ENCODE results near the gene ABCD1. TPM values are rescaled to one million over a fixed set of nuclear protein-coding genes. Genes with fewer than 3 reads are reported as not detected.

Gene ABCD1
- total and polyA plus RNA-seq, 9 donors, result 1.4 to 11.1 (median 8.3) TPM

DNA sequence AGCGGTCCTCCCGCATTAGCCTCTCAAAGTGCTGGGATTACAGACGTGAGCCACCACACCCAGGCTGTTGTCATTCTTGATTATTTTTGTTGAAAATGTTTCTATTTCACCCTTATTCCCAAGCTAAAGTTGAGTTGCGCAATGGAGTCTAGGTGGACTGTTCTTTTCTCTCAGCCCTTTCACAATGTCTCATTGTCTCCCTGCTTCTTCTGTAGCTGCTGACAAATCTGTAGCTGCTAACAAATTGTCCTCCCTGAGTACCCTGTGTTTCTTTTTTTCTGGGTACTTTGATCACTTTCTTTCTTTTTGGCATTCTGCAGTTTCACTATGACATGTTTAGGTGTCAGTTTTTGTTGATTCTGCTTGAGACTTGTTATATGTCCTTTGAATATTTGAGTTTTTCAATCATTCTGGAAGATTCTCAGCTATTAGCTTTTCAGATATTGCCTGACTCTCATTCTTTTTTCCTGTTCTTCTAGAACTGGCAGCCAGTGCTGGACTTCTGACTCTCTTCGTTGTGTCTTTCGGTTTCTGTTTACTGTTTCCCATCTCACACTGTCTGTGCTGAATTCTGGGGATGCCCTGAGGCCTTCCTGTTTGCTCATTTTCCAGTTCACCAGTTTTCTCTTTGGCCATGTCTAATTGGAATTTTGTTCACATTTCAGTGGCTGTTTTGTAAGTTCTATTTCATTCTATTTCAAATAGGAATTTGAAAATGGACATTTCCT, 6.6 kb downstream of the ABCD1 start:
- intact Hi-C loops (cut with DNase I), result no loop called here
- DNase-seq, result no peak
- Histone ChIP-seq H3K4me1 (ENCODE audit: insufficient read depth) (no peaks in the 10 kb centered on the region), H3K9me3 (no peaks in the 10 kb centered on the region), H3K27me3 (no peaks in the 10 kb centered on the region), H3K27ac (no peak overlapping the region), H3K4me3 (no peak overlapping the region), H3K36me3 (no peaks in the 10 kb centered on the region)
- TF ChIP-seq POLR2A (IDR thresholded peaks at IDR 0.05) (no peak), EP300 (IDR thresholded peaks at IDR 0.05) (no peak)
- TF ChIP-seq, protein P1, sequence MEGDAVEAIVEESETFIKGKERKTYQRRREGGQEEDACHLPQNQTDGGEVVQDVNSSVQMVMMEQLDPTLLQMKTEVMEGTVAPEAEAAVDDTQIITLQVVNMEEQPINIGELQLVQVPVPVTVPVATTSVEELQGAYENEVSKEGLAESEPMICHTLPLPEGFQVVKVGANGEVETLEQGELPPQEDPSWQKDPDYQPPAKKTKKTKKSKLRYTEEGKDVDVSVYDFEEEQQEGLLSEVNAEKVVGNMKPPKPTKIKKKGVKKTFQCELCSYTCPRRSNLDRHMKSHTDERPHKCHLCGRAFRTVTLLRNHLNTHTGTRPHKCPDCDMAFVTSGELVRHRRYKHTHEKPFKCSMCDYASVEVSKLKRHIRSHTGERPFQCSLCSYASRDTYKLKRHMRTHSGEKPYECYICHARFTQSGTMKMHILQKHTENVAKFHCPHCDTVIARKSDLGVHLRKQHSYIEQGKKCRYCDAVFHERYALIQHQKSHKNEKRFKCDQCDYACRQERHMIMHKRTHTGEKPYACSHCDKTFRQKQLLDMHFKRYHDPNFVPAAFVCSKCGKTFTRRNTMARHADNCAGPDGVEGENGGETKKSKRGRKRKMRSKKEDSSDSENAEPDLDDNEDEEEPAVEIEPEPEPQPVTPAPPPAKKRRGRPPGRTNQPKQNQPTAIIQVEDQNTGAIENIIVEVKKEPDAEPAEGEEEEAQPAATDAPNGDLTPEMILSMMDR (IDR thresholded peaks at IDR 0.05), result no peak
- WGBS, 3 donors, result 88 to 92% (median 90%) methylated on average over 6 of the region's 6 CpGs

DNA sequence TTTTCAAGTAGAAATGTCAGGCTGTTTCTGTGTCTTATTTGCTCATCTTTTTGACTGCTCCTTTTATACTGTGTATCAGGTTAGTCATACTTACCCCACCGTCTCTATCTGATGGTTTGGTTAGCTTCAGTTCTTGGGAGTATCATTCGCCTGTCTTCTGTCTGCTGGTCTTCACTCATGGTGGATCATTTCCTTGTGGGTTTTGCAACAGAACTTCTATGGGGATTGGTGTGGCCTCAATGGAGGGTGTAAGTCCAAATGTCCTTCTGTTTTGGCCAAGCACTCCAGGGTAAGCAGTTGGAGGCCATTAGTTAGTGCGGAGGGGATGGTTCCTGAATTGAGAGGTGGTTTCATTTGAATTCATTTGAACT, 7.2 kb downstream of the ABCD1 start:
- TF ChIP-seq EP300 (IDR thresholded peaks at IDR 0.05) (no peak), POLR2A (IDR thresholded peaks at IDR 0.05) (no peak)
- TF ChIP-seq, protein P1 (IDR thresholded peaks at IDR 0.05), result no peak
- 89 to 94% (median 94%) methylated on average over 3 of the region's 3 CpGs for WGBS, 3 donors
- intact Hi-C loops (cut with DNase I), result no loop called here
- no peaks in the 10 kb centered on the region for H3K9me3 ChIP-seq
- no peaks in the 10 kb centered on the region for H3K27me3 ChIP-seq
- H3K4me3 ChIP-seq, result no peak overlapping the region
- DNase-seq, result no peak
- H3K36me3 ChIP-seq, result no peaks in the 10 kb centered on the region
- no peak overlapping the region for H3K27ac ChIP-seq
- H3K4me1 ChIP-seq (ENCODE audit: insufficient read depth), result no peaks in the 10 kb centered on the region

DNA sequence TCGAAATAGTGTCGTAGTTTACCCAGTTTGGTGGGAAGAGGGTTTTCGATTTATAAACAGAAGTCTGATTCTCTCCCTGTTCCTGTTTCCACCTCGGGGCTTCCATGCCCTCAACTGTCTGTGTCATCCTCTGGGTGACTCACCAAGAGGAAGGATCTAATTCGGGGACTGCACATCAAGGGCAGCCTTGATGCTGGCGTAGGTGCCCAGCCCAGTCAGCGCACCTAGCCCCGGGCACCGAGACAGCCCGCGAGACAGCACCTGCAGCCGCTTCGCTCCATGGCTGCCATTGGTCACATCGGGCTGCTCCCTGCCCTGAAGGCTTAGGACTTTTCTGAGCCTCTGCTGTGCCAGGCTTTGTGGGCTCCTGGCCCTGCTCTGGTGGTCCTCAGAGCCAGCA, 7.7 kb downstream of the ABCD1 start:
- H3K27me3 ChIP-seq, result no peaks in the 10 kb centered on the region
- TF ChIP-seq EP300 (IDR thresholded peaks at IDR 0.05), result no peak
- no peak for TF ChIP-seq POLR2A (IDR thresholded peaks at IDR 0.05)
- H3K4me1 ChIP-seq (ENCODE audit: insufficient read depth), result no peaks in the 10 kb centered on the region
- DNase-seq, result no peak
- H3K27ac ChIP-seq, result no peak overlapping the region
- H3K4me3 ChIP-seq, result no peak overlapping the region
- intact Hi-C loops (cut with DNase I), result no loop called here
- 91 to 93% (median 92%) methylated on average over 14 of the region's 14 CpGs for WGBS, 3 donors
- H3K36me3 ChIP-seq, result no peaks in the 10 kb centered on the region
- no peaks in the 10 kb centered on the region for H3K9me3 ChIP-seq

DNA sequence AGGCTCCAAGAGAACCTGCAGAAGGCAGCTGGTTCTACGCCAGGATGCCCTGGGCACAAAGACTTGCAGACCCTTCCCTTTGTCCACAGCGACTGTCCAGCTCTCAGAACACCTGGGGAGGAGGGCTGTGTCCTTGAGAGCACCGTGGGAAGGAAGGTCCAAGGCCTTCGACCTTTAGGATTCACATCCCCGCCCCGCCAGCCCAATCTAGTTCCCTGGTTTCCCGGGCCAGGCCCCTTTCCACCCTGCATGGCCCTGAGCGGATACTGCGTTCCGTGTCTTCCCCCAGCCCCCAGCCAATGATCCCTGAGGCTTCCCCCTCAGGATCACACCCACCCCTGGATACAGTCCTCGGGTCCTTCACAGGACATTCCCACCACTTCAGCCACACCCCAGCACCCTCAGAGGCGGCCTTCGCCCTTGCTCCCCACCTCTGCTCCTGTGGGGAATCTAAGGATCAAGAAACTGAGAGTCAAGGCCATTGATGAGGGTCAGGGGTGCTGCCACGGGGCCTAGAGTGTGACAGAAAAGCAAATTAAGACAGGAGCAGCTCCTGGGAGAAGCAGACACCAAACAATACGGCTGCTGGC, 9.1 kb downstream of the ABCD1 start:
- 80 to 89% (median 81%) methylated on average over 15 of the region's 15 CpGs for WGBS, 3 donors
- peak in 1 of 5 donors; percentile 14 for DNase-seq
- intact Hi-C loops (cut with DNase I), result no loop called here
- H3K4me3 ChIP-seq, result no peak overlapping the region
- no peaks in the 10 kb centered on the region for H3K36me3 ChIP-seq
- no peak overlapping the region for H3K27ac ChIP-seq
- no peaks in the 10 kb centered on the region for H3K27me3 ChIP-seq
- H3K9me3 ChIP-seq, result no peaks in the 10 kb centered on the region
- no peak for TF ChIP-seq EP300 (IDR thresholded peaks at IDR 0.05)
- TF ChIP-seq, protein P1 (IDR thresholded peaks at IDR 0.05), result no peak
- H3K4me1 ChIP-seq (ENCODE audit: insufficient read depth), result no peaks in the 10 kb centered on the region

DNA sequence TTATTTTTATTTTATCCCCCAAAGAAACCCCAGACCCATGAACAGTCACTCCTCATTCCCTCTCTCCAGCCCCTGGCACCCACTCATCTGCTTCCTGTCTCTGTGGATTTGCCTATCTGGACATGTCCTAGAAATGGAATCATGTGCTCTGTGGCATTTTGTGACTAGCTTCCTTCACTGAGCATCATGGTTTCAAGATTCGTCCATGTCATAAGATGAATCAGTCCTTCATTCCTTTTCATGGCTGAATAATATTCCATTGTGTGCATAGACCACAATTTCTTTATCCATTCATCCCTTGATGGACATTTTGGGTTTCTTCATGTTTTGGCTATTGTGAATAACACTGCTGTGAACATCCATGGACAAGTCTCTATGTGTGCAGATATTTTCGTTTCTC, 10.2 kb downstream of the ABCD1 start:
- 79 to 91% (median 82%) methylated on average over 2 of the region's 2 CpGs for WGBS, 3 donors
- DNase-seq, result no peak
- Histone ChIP-seq H3K36me3 (no peaks in the 10 kb centered on the region), H3K27ac (no peak overlapping the region), H3K9me3 (no peaks in the 10 kb centered on the region), H3K27me3 (no peaks in the 10 kb centered on the region), H3K4me1 (ENCODE audit: insufficient read depth) (no peaks in the 10 kb centered on the region), H3K4me3 (no peak overlapping the region)
- no peak for TF ChIP-seq POLR2A (IDR thresholded peaks at IDR 0.05)
- TF ChIP-seq EP300 (IDR thresholded peaks at IDR 0.05), result no peak
- TF ChIP-seq, protein P1 (IDR thresholded peaks at IDR 0.05), result no peak
- intact Hi-C loops (cut with DNase I), result no loop called here

Measured in ovary (tissue), 9 donors.